Fibroblast of villous mesenchyme (primary cell): ENCODE results near the gene NEMF. TPM values are rescaled to one million over a fixed set of nuclear protein-coding genes. Genes with fewer than 3 reads are reported as not detected.
"Not testable (repeated sequence)": the region's sequence is repeated elsewhere in the genome, so short reads cannot be mapped to it uniquely, and the experiment has no call there.

ENCODE experiments used
- DNase-seq: peaks from one replicate; pipeline ENCODE4 v3.0.0-alpha.2; 2010; ENCODE audit warnings: low read depth
- H3K4me3 ChIP-seq: 2 replicates; pipeline ENCODE4 v1.5.1; 2011; ENCODE audit warnings: low read depth, mild to moderate bottlenecking, low read length
- total RNA-seq: library from RNA; depleted of rRNA; stranded (reverse); fragments of >200 nt; gene quantifications from 2 replicates; pipeline ENCODE4 v1.2.3, GENCODE V29; 2012
- TF ChIP-seq, protein P1 (sequence below): IDR thresholded peaks from 2 replicates; pipeline ENCODE4 v1.5.1; 2012; ENCODE audit warnings: low read depth, mild to moderate bottlenecking, low read length; ENCODE audit not compliant: insufficient read depth

NEMF gene
- total RNA-seq, 1 donor = 70.0 TPM

DNA sequence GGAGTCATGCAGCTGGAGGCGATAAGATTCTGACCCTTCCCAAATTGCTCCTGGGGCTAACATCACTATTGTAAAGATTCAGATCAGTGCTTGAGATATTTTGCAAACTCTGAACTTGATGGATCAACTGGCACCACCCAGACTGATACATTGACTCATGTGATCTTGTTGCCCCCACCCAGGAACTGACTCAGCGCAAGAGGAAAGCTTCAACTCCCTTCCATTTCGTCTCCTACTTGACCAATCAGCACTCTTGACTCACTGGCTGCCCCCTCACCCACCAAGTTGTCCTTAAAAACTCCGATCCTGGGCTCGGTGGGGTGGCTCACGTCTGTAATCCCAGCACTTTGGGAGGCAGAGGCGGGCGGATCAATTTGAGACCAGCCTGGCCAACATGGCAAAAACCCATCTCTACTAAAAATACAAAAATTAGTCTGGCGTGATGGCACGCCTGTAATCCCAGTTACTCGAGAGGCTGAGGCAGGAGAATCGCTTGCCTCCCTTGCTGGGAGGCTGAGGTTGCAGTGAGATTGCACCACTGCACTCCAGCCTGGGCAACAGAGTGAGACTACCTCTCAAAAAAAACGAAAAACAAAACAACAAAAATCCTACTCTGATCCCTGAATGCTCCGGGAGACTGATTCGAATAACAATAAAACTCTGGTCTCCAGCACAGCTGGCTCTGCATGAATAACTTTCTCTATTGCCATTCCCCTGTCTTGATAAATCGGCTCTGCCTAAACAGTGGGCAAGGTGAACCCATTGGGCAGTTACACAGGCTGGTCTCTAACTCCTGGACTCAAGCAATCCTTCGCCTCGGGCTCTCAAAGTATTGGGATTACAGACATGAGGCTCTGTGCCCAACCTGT, 30.5 kb upstream of the NEMF start:
- no peak overlapping the region for H3K4me3 ChIP-seq
- DNase-seq = peak; percentile 66
- TF ChIP-seq, protein P1, sequence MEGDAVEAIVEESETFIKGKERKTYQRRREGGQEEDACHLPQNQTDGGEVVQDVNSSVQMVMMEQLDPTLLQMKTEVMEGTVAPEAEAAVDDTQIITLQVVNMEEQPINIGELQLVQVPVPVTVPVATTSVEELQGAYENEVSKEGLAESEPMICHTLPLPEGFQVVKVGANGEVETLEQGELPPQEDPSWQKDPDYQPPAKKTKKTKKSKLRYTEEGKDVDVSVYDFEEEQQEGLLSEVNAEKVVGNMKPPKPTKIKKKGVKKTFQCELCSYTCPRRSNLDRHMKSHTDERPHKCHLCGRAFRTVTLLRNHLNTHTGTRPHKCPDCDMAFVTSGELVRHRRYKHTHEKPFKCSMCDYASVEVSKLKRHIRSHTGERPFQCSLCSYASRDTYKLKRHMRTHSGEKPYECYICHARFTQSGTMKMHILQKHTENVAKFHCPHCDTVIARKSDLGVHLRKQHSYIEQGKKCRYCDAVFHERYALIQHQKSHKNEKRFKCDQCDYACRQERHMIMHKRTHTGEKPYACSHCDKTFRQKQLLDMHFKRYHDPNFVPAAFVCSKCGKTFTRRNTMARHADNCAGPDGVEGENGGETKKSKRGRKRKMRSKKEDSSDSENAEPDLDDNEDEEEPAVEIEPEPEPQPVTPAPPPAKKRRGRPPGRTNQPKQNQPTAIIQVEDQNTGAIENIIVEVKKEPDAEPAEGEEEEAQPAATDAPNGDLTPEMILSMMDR = no peak

GRCh38 chr14:49881350-49882001, 28.9 kb upstream of the NEMF start:
- peak; percentile 90 for DNase-seq
- TF ChIP-seq, protein P1 = peak; percentile 2
- no peak overlapping the region for H3K4me3 ChIP-seq

DNA sequence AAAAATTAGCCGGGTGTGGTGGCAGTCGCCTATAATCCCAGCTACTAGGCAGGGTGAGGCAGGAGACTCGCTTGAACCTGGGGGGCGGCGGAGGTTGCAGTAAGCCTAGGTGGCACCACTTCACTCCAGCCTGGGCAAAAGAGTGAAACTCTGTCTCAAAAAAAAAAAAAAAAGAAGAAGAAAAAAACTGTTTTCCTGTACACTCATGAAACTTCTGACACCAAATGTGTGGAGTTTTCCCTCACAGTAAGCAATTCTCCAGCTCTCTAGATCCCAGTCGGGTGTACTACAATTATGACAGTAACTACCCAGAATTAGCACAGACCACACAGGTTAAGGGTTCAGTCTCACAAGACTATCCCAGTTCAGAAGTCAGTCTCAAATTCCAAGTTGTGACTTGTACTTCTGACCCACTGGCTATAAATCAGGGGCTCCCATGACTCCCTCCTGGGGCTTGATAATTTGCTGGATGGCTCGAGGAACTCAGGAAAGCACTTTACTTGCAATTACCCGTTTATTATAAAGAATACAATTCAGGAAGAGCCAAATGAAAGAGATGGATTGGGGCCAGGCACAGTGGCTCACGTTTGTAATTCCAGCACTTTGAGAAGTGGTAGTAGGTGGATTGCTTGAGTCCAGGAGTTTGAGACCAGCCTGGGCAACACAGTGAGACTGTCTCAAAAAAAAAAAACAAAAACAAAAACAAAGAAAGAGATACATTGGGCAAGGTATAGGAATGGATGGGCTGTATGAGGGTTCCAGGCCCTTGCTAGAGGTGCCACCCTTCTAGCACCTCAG, 27.9 kb upstream of the NEMF start:
- peak; percentile 81 for DNase-seq
- H3K4me3 ChIP-seq = no peak overlapping the region
- TF ChIP-seq, protein P1 = no peak

DNA sequence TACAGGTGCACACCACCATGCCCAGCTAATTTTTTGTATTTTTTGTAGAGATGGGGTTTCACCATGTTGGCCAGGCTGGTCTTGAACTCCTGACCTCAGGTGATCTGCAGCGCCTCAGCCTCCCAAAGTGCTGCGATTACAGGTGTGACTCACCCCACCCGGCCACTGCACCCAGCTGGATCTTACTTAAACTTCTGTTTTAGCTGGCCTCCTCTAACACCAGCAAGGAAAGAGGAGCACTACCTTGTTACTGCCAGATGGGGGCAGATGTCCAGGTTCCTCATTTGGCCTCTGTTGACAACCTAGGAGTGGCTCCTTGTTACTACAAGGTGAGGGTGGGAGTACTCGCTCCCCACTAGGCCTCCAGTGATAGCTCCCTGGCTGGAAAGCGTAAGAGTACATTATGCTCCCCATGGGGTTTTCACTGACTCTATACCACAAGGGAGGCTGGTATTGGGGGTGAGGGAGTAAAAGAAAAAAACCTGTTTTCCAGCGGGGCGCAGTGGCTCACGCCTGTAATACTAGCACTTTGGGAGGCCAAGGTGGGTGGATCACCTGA, 27.1 kb upstream of the NEMF start:
- peak; percentile 61 for DNase-seq
- TF ChIP-seq, protein P1 = peak; percentile 79
- no peak overlapping the region for H3K4me3 ChIP-seq

GRCh38 chr14:49876563-49877127, 24.1 kb upstream of the NEMF start:
- TF ChIP-seq, protein P1 = no peak
- no peak overlapping the region for H3K4me3 ChIP-seq
- no peak for DNase-seq

DNA sequence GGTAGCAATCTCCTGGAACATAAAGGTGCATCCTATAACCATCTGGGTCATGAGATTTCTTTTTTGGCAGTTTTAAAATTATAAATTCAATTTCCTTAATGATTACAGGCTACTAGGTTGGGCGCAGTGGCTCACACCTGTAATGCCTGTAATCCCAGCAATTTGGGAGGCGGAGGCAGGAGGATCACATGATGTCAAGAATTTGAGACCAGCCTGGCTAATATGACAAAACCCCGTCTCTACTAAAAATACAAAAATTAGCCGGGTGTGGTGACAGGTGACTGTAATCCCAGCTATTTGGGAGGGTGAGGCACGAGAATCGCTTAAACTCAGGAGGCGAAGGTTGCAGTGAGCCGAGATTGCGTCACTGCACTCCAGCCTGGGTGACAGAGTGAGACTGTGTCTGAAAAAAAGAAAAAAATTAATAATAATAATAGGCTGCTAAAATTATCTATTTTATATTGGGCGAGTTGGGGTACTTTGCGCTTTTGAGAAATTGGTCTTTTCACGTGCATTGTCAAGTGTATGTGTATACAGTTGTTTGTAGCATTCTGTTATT, 23.1 kb upstream of the NEMF start:
- TF ChIP-seq, protein P1 = no peak
- DNase-seq = no peak
- no peak overlapping the region for H3K4me3 ChIP-seq

- not testable (repeated sequence) for DNase-seq, H3K4me3 ChIP-seq
These were observed 21.0 kb upstream of the NEMF start for GRCh38 chr14:49873548-49873947.
